ENCODE measurements around the gene TOR1B.

DNA sequence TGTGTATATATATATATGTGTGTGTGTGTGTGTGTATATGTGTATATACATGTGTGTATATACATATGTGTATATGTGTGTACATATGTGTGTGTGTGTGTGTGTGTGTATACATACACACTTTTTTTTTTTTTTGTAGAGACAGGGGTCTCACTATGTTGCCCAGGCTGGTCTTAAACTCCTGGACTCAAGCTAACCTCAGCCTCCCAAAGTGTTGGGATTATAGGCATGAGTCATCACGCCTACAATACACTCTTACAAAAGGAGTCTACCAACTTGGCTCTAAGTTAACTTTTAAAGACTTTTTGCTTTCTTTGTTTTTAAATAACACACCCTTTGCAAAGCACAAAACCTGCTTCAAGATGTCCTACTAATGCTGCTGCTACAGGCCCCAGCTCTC, 30.0 kb downstream of the TOR1B start:
- TF ChIP-seq EP300 (IDR thresholded peaks at IDR 0.05) (no peak), POLR2A (IDR thresholded peaks at IDR 0.05) (no peak)

Measured in tibial nerve (tissue), 3 donors.